H1 (cell line): Measurements from ENCODE around the gene SLC26A4. TPM values are rescaled to one million over a fixed set of nuclear protein-coding genes. Genes with fewer than 3 reads are reported as not detected.

ENCODE experiments used
- CTCF ChIA-PET: fragments of 300-600 bp; sonication (Branson Sonifier 250); formaldehyde crosslinking; loops from one replicate; lab custom pipeline; 2021; ENCODE audit not compliant: partially characterized antibody; lab: Charles Lee
- POLR2A ChIA-PET: fragments of 300-600 bp; sonication (Branson Sonifier 250); formaldehyde crosslinking; loops from one replicate; lab custom pipeline; 2021; ENCODE audit warnings: inconsistent platforms; ENCODE audit not compliant: partially characterized antibody; lab: Charles Lee
- DNase-seq, 2 experiments: peaks; one replicate each; pipeline versions ENCODE4 v3.0.0 to v3.0.0-alpha.2; 2010 to 2022; ENCODE audit warnings: low spot score in 2 of 2, low read depth in 1 of 2, mixed read lengths in 1 of 2
- FAIRE-seq: peaks from 2 replicates; lab custom pipeline; 2011; peaks lifted over from hg19 to GRCh38; lab: Jason Lieb, UNC
- H2AFZ ChIP-seq: 2 replicates; pipeline ENCODE4 v1.8.1; 2012; ENCODE audit warnings: low read length, inconsistent platforms
- H2AK5ac ChIP-seq: 2 replicates; pipeline ENCODE4 v1.6.1; 2013; ENCODE audit warnings: low read depth, low read length
- H2BK120ac ChIP-seq: replicated peaks from 2 replicates; pipeline ENCODE3; 2013; ENCODE audit warnings: low read depth, low read length, inconsistent platforms
- H2BK12ac ChIP-seq: 2 replicates; pipeline ENCODE4 v1.6.1; 2013; ENCODE audit warnings: low read depth, low read length
- H2BK15ac ChIP-seq: 2 replicates; pipeline ENCODE4 v1.6.1; 2013; ENCODE audit warnings: low read length
- H2BK20ac ChIP-seq: 2 replicates; pipeline ENCODE4 v1.6.1; 2013; ENCODE audit warnings: low read length
- H2BK5ac ChIP-seq: 2 replicates; pipeline ENCODE4 v1.6.1; 2013; ENCODE audit warnings: low read depth, low read length
- H3K14ac ChIP-seq: 2 replicates; pipeline ENCODE4 v1.6.1; 2013; ENCODE audit warnings: inconsistent platforms; ENCODE audit not compliant: insufficient read length
- H3K18ac ChIP-seq: 2 replicates; pipeline ENCODE4 v1.6.1; 2013; ENCODE audit warnings: low read length; ENCODE audit errors: extremely low read depth
- H3K23ac ChIP-seq: 2 replicates; pipeline ENCODE4 v1.6.1; 2013; ENCODE audit warnings: inconsistent platforms; ENCODE audit not compliant: insufficient read length
- H3K23me2 ChIP-seq: 2 replicates; pipeline ENCODE4 v1.6.1; 2013; ENCODE audit warnings: low read depth, low read length
- H3K27ac ChIP-seq: 2 replicates; pipeline ENCODE4 v1.6.1; 2011; ENCODE audit warnings: low read depth, low read length, inconsistent platforms
- H3K27me3 ChIP-seq, 4 experiments: replicated peaks in 1 of 4; 1 replicate in 1 of 4; 2 replicates in 3 of 4; pipeline versions ENCODE4 v1.6.1 to v1.8.1; 2011 to 2013; ENCODE audit warnings: low read length in 3 of 4, mild to moderate bottlenecking in 3 of 4, inconsistent platforms in 2 of 4, mixed read lengths in 2 of 4, moderate library complexity in 1 of 4; ENCODE audit not compliant: control insufficient read depth in 3 of 4, insufficient read depth in 3 of 4; ENCODE audit errors: extremely low read depth in 1 of 4
- H3K36me3 ChIP-seq, 4 experiments: 2 replicates each; pipeline versions ENCODE4 v1.6.1 to v1.8.1; 2011 to 2013; ENCODE audit warnings: mild to moderate bottlenecking in 4 of 4, low read length in 3 of 4, moderate library complexity in 2 of 4, control low read depth in 1 of 4, inconsistent platforms in 1 of 4; ENCODE audit not compliant: insufficient read depth in 4 of 4, control insufficient read depth in 2 of 4
- H3K4ac ChIP-seq: replicated peaks from 2 replicates; pipeline ENCODE3; 2013; ENCODE audit warnings: low read length, low read depth, mixed read lengths, inconsistent platforms; ENCODE audit not compliant: insufficient read length
- H3K4me1 ChIP-seq, 4 experiments: replicated peaks in 1 of 4; 1 replicate in 1 of 4; 2 replicates in 3 of 4; pipeline versions ENCODE4 v1.6.1 to v1.8.1; 2011 to 2013; ENCODE audit warnings: low read length in 3 of 4, inconsistent platforms in 2 of 4, mixed read lengths in 1 of 4; ENCODE audit not compliant: insufficient read depth in 4 of 4, control insufficient read depth in 3 of 4
- H3K4me2 ChIP-seq, 2 experiments: 2 replicates each; pipeline versions ENCODE4 v1.6.1 to v1.8.1; 2011 to 2013; ENCODE audit warnings: low read depth in 2 of 2, low read length in 2 of 2, control low read depth in 1 of 2, inconsistent platforms in 1 of 2, mild to moderate bottlenecking in 1 of 2; ENCODE audit not compliant: insufficient read depth in 1 of 2
- H3K4me3 ChIP-seq, 4 experiments: fragments of 200-600, 300-600 bp in 1 of 4; sonication (generic), shearing (Covaris generic), sonication (Bioruptor Twin) in 1 of 4; 2 replicates each; pipeline versions ENCODE4 v1.5.1 to v1.8.1; 2011 to 2016; ENCODE audit warnings: low read length in 4 of 4, low read depth in 3 of 4, control low read depth in 2 of 4, inconsistent platforms in 2 of 4, mild to moderate bottlenecking in 2 of 4, mixed read lengths in 1 of 4, moderate library complexity in 1 of 4; ENCODE audit not compliant: insufficient read depth in 2 of 4; ENCODE audit errors: extremely low read depth in 1 of 4
- H3K56ac ChIP-seq: replicated peaks from 2 replicates; pipeline ENCODE3; 2013; ENCODE audit warnings: low read depth, mild to moderate bottlenecking, mixed read lengths, low read length, inconsistent platforms; ENCODE audit not compliant: insufficient read length
- H3K79me1 ChIP-seq: 2 replicates; pipeline ENCODE4 v1.6.1; 2013; ENCODE audit warnings: low read depth, low read length, control low read depth
- H3K79me2 ChIP-seq, 2 experiments: 2 replicates each; pipeline versions ENCODE4 v1.6.1 to v1.8.1; 2012 to 2013; ENCODE audit warnings: low read length in 2 of 2, mild to moderate bottlenecking in 2 of 2, inconsistent platforms in 1 of 2; ENCODE audit not compliant: insufficient read depth in 2 of 2, control insufficient read depth in 1 of 2
- H3K9ac ChIP-seq, 4 experiments: replicated peaks in 1 of 4; 1 replicate in 1 of 4; 2 replicates in 3 of 4; pipeline versions ENCODE4 v1.6.1 to v1.8.1; 2011 to 2013; ENCODE audit warnings: low read depth in 3 of 4, low read length in 3 of 4, control low read depth in 2 of 4, mild to moderate bottlenecking in 2 of 4, moderate library complexity in 2 of 4, inconsistent platforms in 1 of 4; ENCODE audit errors: extremely low read depth in 1 of 4
- H3K9me3 ChIP-seq, 2 experiments: 2 replicates each; pipeline versions ENCODE4 v1.6.1 to v1.8.1; 2012 to 2013; ENCODE audit warnings: mild to moderate bottlenecking in 2 of 2, moderate library complexity in 2 of 2, control low read depth in 1 of 2, inconsistent platforms in 1 of 2, low read depth in 1 of 2, low read length in 1 of 2, mixed read lengths in 1 of 2; ENCODE audit not compliant: insufficient read depth in 2 of 2
- H4K20me1 ChIP-seq, 2 experiments: replicated peaks in 1 of 2; 2 replicates each; pipeline versions ENCODE3 to v1.8.1; 2011 to 2013; ENCODE audit warnings: inconsistent platforms in 2 of 2, low read length in 2 of 2, mild to moderate bottlenecking in 1 of 2; ENCODE audit not compliant: insufficient read depth in 2 of 2, control insufficient read depth in 1 of 2
- H4K5ac ChIP-seq: 2 replicates; pipeline ENCODE4 v1.6.1; 2013; ENCODE audit warnings: low read length, low read depth, mixed read lengths, inconsistent platforms; ENCODE audit not compliant: insufficient read length
- H4K8ac ChIP-seq: 2 replicates; pipeline ENCODE4 v1.8.0; 2013; ENCODE audit warnings: mild to moderate bottlenecking, moderate library complexity, low read length, inconsistent platforms; ENCODE audit not compliant: insufficient read depth; ENCODE audit errors: extremely low read depth
- H4K91ac ChIP-seq: replicated peaks from 2 replicates; pipeline ENCODE3; 2013; ENCODE audit warnings: low read length, mixed read lengths, inconsistent platforms; ENCODE audit not compliant: insufficient read length
- CEBPB ChIP-seq: IDR thresholded peaks from 2 replicates; pipeline ENCODE4 v1.6.1; 2012; ENCODE audit warnings: low read depth, low read length
- CHD2 ChIP-seq: IDR thresholded peaks from 2 replicates; pipeline ENCODE4 v1.6.1; 2012; ENCODE audit warnings: low read length, improper control_type of control experiment
- CREB1 ChIP-seq: IDR thresholded peaks from 2 replicates; pipeline ENCODE4 v1.6.1; 2012; ENCODE audit warnings: inconsistent platforms
- GABPA ChIP-seq: IDR thresholded peaks from 2 replicates; pipeline ENCODE4 v1.6.1; 2011; ENCODE audit warnings: mild to moderate bottlenecking, low read length, moderate library complexity, borderline replicate concordance; ENCODE audit not compliant: insufficient read depth
- HDAC2 ChIP-seq, 2 experiments: fragments of 300-600 bp in 1 of 2; sonication (generic) in 1 of 2; IDR thresholded peaks; 2 replicates each; pipeline ENCODE4 v1.6.1; 2011 to 2012; ENCODE audit warnings: low read depth in 2 of 2, low read length in 2 of 2, mild to moderate bottlenecking in 2 of 2, moderate library complexity in 2 of 2, borderline replicate concordance in 1 of 2, inconsistent platforms in 1 of 2
- KDM5A ChIP-seq: fragments of 200-600 bp; IDR thresholded peaks from 2 replicates; pipeline ENCODE4 v1.7.1; 2012; ENCODE audit warnings: mild to moderate bottlenecking, low read length, inconsistent platforms, mixed read lengths
- NRF1 ChIP-seq: IDR thresholded peaks from 2 replicates; pipeline ENCODE4 v1.6.1; 2011; ENCODE audit warnings: mild to moderate bottlenecking, low read depth, low read length, improper control_type of control experiment
- POLR2A ChIP-seq, 2 experiments: IDR thresholded peaks; 1 replicate in 1 of 2; 2 replicates in 1 of 2; pipeline ENCODE4 v1.6.1; 2011; ENCODE audit warnings: low read depth in 2 of 2, low read length in 2 of 2, mild to moderate bottlenecking in 2 of 2; ENCODE audit errors: control extremely low read depth in 1 of 2
- RAD21 ChIP-seq, 2 experiments: IDR thresholded peaks in 1 of 2; conservative IDR thresholded peaks in 1 of 2; 2 replicates each; pipeline ENCODE4 v1.6.1; 2011; ENCODE audit warnings: low read depth in 2 of 2, low read length in 2 of 2, improper control_type of control experiment in 1 of 2, inconsistent platforms in 1 of 2, mild to moderate bottlenecking in 1 of 2, moderate library complexity in 1 of 2
- RBBP5 ChIP-seq: IDR thresholded peaks from 2 replicates; pipeline ENCODE4 v1.7.1; 2012; ENCODE audit warnings: low read depth, mild to moderate bottlenecking, inconsistent platforms, low read length, moderate library complexity, borderline replicate concordance
- SIX5 ChIP-seq: IDR thresholded peaks from 2 replicates; pipeline ENCODE4 v1.6.1; 2011; ENCODE audit warnings: mild to moderate bottlenecking, low read depth, low read length
- TAF1 ChIP-seq: IDR thresholded peaks from 2 replicates; pipeline ENCODE4 v1.6.1; 2011; ENCODE audit warnings: mild to moderate bottlenecking, low read depth, low read length
- TBP ChIP-seq: IDR thresholded peaks from 2 replicates; pipeline ENCODE4 v1.6.1; 2011; ENCODE audit warnings: low read depth, low read length, improper control_type of control experiment
- WGBS, 2 experiments: shearing (Covaris generic) in 1 of 2; methylation state at CpG; one replicate each; pipeline versions ENCODE4 v1.1.6 to v1.1.7; 2013 to 2015; ENCODE audit warnings: low lambda C conversion rate in 2 of 2, mixed read lengths in 2 of 2, inconsistent platforms in 1 of 2, low coverage in 1 of 2, missing lambda C conversion rate in 1 of 2; ENCODE audit not compliant: insufficient replicate concordance in 2 of 2, insufficient coverage in 1 of 2, insufficient read length in 1 of 2; ENCODE audit errors: extremely low coverage in 1 of 2, missing lambda C conversion rate in 1 of 2; 5-methylcytosine and 5-hydroxymethylcytosine counted together
- polyA plus RNA-seq, 7 experiments: library from polyadenylated mRNA; depleted of rRNA in 3 of 7; stranded (reverse) in 5 of 7; unstranded in 2 of 7; fragments of >200 nt in 5 of 7; fragments of 200-250 nt in 2 of 7; gene quantifications; 1 replicate in 5 of 7; 2 replicates in 1 of 7; 4 replicates in 1 of 7; pipeline versions ENCODE4 v1.2.1 to v1.2.3, GENCODE V29; 2011 to 2013; ENCODE audit warnings: missing spikeins in 2 of 7, mixed read lengths in 2 of 7
- total RNA-seq: library from RNA; stranded (reverse); fragmentation: NEBNext Ultra II Directional; extraction: Animal tissue kit (Norgen Biotek cat#: 25700); gene quantifications from 2 replicates; pipeline ENCODE4 v1.2.1, GENCODE V29; 2021
- TF ChIP-seq, protein P1 (sequence below): IDR thresholded peaks from 2 replicates; pipeline ENCODE4 v1.6.1; 2012; ENCODE audit warnings: low read length, inconsistent platforms

SLC26A4 gene
- total and polyA plus RNA-seq, 2 of the 8 experiments (the other 6 are each of a cell fraction or from before 2014, with no cell fraction given), result 0.11 to 0.35 TPM

DNA sequence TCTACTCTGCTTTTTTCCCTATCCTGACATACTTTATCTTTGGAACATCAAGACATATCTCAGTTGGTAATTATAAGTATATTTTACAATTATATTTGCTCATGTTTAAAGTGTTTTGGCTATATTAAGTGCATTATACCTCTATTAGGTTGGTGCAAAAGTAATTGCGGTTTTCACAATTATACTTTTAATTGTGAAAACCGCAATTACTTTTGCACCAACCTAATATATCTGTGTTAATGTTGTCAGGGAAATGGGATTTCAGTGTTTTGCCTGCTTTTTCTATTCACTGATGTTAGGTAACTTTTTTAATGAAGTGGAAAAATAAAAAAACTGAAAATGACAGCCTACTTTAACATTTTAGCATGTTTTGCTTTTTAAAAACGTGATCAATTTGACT, 11.6 kb downstream of the SLC26A4 start:
- no peaks in the 10 kb centered on the region for H3K79me2 ChIP-seq
- TF ChIP-seq KDM5A, result no peak
- no peak for TF ChIP-seq GABPA
- TF ChIP-seq RAD21 (IDR thresholded peaks at IDR 0.05 in 1 of 2, conservative IDR thresholded peaks at IDR 0.05 in 1 of 2; ENCODE audit: low read depth in 2 of 2, low read length in 2 of 2), result no peak
- no peak for TF ChIP-seq CREB1
- no peak for TF ChIP-seq NRF1
- TF ChIP-seq CEBPB, result no peak
- TF ChIP-seq SIX5, result no peak
- no peak for TF ChIP-seq CHD2
- TF ChIP-seq, protein P1, sequence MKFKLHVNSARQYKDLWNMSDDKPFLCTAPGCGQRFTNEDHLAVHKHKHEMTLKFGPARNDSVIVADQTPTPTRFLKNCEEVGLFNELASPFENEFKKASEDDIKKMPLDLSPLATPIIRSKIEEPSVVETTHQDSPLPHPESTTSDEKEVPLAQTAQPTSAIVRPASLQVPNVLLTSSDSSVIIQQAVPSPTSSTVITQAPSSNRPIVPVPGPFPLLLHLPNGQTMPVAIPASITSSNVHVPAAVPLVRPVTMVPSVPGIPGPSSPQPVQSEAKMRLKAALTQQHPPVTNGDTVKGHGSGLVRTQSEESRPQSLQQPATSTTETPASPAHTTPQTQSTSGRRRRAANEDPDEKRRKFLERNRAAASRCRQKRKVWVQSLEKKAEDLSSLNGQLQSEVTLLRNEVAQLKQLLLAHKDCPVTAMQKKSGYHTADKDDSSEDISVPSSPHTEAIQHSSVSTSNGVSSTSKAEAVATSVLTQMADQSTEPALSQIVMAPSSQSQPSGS, result no peak
- no peak for TF ChIP-seq TBP
- no peak for TF ChIP-seq HDAC2 (IDR thresholded peaks at IDR 0.05; ENCODE audit: borderline replicate concordance in 1 of 2, low read depth in 2 of 2, low read length in 2 of 2)
- TF ChIP-seq TAF1, result no peak
- TF ChIP-seq RBBP5, result no peak
- TF ChIP-seq POLR2A (IDR thresholded peaks at IDR 0.05; ENCODE audit: control extremely low read depth in 1 of 2, low read depth in 2 of 2, low read length in 2 of 2), result no peak

More for the DNA sequence above, 11.6 kb downstream of the SLC26A4 start:
- FAIRE-seq (no peak), DNase-seq (no peak)
- H3K4me2 ChIP-seq, result no peak overlapping the region
- H3K27me3 ChIP-seq, result no peaks in the 10 kb centered on the region
- H3K23ac ChIP-seq, result no peak overlapping the region
- H2BK120ac ChIP-seq, result no peak overlapping the region
- H3K4me3 ChIP-seq, result no peak overlapping the region
- no peaks in the 10 kb centered on the region for H3K79me1 ChIP-seq
- H3K36me3 ChIP-seq, result no peaks in the 10 kb centered on the region
- no peak overlapping the region for H3K18ac ChIP-seq
- ChIA-PET POLR2A (no interaction called here), CTCF (no interaction called here)
- no peak overlapping the region for H3K14ac ChIP-seq
- no peak overlapping the region for H2BK12ac ChIP-seq
- H4K91ac ChIP-seq, result no peak overlapping the region
- H4K5ac ChIP-seq, result no peak overlapping the region
- no peak overlapping the region for H2AFZ ChIP-seq
- H2BK5ac ChIP-seq, result no peak overlapping the region
- H2BK15ac ChIP-seq, result no peak overlapping the region
- no peak overlapping the region for H4K8ac ChIP-seq
- H2AK5ac ChIP-seq, result no peak overlapping the region
- no peaks in the 10 kb centered on the region for H4K20me1 ChIP-seq
- H3K4ac ChIP-seq, result no peak overlapping the region
- H3K56ac ChIP-seq, result no peak overlapping the region
- no peaks in the 10 kb centered on the region for H3K4me1 ChIP-seq
- no peak overlapping the region for H3K27ac ChIP-seq
- no peak overlapping the region for H3K9ac ChIP-seq
- no peaks in the 10 kb centered on the region for H3K9me3 ChIP-seq
- H3K23me2 ChIP-seq, result no peaks in the 10 kb centered on the region
- 88% methylated on average over 3 of the region's 3 CpGs; no CpG with 5 or more reads in 1 of the 2 experiments for WGBS, 2 experiments
- no peak overlapping the region for H2BK20ac ChIP-seq
